ENCODE results near the gene MMP23B. TPM values are rescaled to one million over a fixed set of nuclear protein-coding genes. Genes with fewer than 3 reads are reported as not detected.
A peak's percentile ranks its signal among the peaks of the same experiment; 100 is the strongest.

Gene MMP23B
- total RNA-seq, 2 donors from 2014 or later, result 14.7 to 19.9 TPM

DNA sequence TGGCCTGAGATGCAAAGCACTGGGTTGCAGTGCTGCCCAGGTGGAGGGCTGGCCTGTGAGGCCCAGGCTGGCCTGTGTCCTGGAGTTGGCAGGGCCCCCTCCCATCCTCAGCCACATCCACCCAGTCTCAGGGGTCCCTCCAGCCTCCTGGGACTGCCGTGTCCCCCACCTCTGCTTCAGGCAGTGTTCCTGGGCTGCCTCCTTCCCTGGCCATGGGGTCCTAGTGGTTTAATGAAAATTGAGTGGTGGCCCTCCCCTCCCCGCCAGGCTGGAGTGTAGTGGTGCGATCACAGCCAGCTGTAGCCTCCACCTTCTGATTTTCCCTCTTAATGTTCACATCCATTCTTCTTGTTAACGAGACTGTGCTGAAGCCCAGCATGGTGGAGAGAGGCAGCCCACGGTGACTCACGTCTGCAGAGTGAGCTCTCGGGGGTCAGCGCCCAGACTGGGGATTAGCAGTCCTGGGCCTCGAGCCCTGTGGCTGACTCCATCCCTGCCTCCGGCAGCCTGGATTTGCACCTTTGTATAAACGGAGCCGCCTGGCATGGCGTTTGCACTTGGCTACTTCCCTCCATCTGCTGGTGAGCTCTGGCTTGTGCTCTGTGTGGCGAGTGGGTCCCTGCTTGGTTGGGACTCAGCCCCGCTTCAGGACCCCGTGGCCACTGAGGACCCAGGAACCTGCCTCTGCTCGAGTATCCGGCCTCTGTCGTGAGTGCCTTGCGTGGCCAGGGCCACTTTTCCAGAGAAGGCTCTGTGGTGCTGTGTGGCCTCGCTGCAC is 9.8 kb upstream of the MMP23B start:
- no peak overlapping the region for H3K4me3 Mint-ChIP-seq
- no peaks in the 10 kb centered on the region for H3K27me3 Mint-ChIP-seq (ENCODE audit: insufficient read depth)
- Histone ChIP-seq H3K4me1 (ENCODE audit: control insufficient read depth, insufficient read depth, low read length) (no peaks in the 10 kb centered on the region), H3K27me3 (ENCODE audit: control insufficient read depth, insufficient read depth, low read length, poor library complexity, severe bottlenecking) (no peaks in the 10 kb centered on the region), H3K4me3 (ENCODE audit: low read length) (no peak overlapping the region), H3K9ac (ENCODE audit: extremely low read depth, low read length, poor library complexity, severe bottlenecking) (no peak overlapping the region), H3K9me3 (ENCODE audit: control insufficient read depth, low read length) (no peaks in the 10 kb centered on the region), H3K27ac (ENCODE audit: low read depth, low read length) (no peak overlapping the region), H3K36me3 (ENCODE audit: control insufficient read depth, insufficient read depth, low read length) (peaks cover 15% of the 10 kb centered on the region)
- no peaks in the 10 kb centered on the region for H3K9me3 Mint-ChIP-seq
- WGBS, 2 experiments (ENCODE audit: insufficient coverage in 1 of 2, insufficient read length in 1 of 2), result 88 to 92% methylated on average over 19 to 21 of the region's 21 CpGs
- no peak for DNase-seq
- TF ChIP-seq CTCF (conservative IDR thresholded peaks at IDR 0.05), result no peak
- no peaks in the 10 kb centered on the region for H3K4me1 Mint-ChIP-seq
- peaks cover 10% of the 10 kb centered on the region for H3K36me3 Mint-ChIP-seq (ENCODE audit: low read depth)
- peak overlapping the region; percentile 21 for H3K27ac Mint-ChIP-seq

- H3K27ac Mint-ChIP-seq, result no peak overlapping the region
- H3K9ac ChIP-seq (ENCODE audit: extremely low read depth, low read length, poor library complexity, severe bottlenecking), result no peak overlapping the region
These were observed 9.2 kb upstream of the MMP23B start for GRCh38 chr1:1622788-1623094.

GRCh38 chr1:1623181-1623630 is 8.8 kb upstream of the MMP23B start:
- H3K27ac Mint-ChIP-seq, result no peak overlapping the region
- no peaks in the 10 kb centered on the region for H3K9me3 ChIP-seq (ENCODE audit: control insufficient read depth, low read length)
- peaks cover 6% of the 10 kb centered on the region for H3K36me3 ChIP-seq (ENCODE audit: control insufficient read depth, insufficient read depth, low read length)
- H3K27ac ChIP-seq (ENCODE audit: low read depth, low read length), result no peak overlapping the region
- no peak for TF ChIP-seq CTCF (conservative IDR thresholded peaks at IDR 0.05)
- H3K4me1 Mint-ChIP-seq, result no peaks in the 10 kb centered on the region
- no peak for DNase-seq
- H3K36me3 Mint-ChIP-seq (ENCODE audit: low read depth), result peaks cover 3% of the 10 kb centered on the region
- no peak overlapping the region for H3K9ac ChIP-seq (ENCODE audit: extremely low read depth, low read length, poor library complexity, severe bottlenecking)
- no peak overlapping the region for H3K4me3 Mint-ChIP-seq
- no peaks in the 10 kb centered on the region for H3K27me3 ChIP-seq (ENCODE audit: control insufficient read depth, insufficient read depth, low read length, poor library complexity, severe bottlenecking)
- H3K4me3 ChIP-seq (ENCODE audit: low read length), result no peak overlapping the region
- H3K27me3 Mint-ChIP-seq (ENCODE audit: insufficient read depth), result no peaks in the 10 kb centered on the region
- WGBS, 2 experiments (ENCODE audit: insufficient coverage in 1 of 2, insufficient read length in 1 of 2), result 96 to 97% methylated on average over 28 to 33 of the region's 33 CpGs
- no peaks in the 10 kb centered on the region for H3K4me1 ChIP-seq (ENCODE audit: control insufficient read depth, insufficient read depth, low read length)
- H3K9me3 Mint-ChIP-seq, result no peaks in the 10 kb centered on the region

More at GRCh38 chr1:1622788-1623094, 9.2 kb upstream of the MMP23B start:
- Mint-ChIP-seq H3K27me3 (ENCODE audit: insufficient read depth) (no peaks in the 10 kb centered on the region), H3K9me3 (no peaks in the 10 kb centered on the region), H3K36me3 (ENCODE audit: low read depth) (peaks cover 6% of the 10 kb centered on the region), H3K4me1 (no peaks in the 10 kb centered on the region), H3K4me3 (no peak overlapping the region)
- Histone ChIP-seq H3K9me3 (ENCODE audit: control insufficient read depth, low read length) (no peaks in the 10 kb centered on the region), H3K27ac (ENCODE audit: low read depth, low read length) (no peak overlapping the region), H3K36me3 (ENCODE audit: control insufficient read depth, insufficient read depth, low read length) (peaks cover 9% of the 10 kb centered on the region), H3K4me3 (ENCODE audit: low read length) (no peak overlapping the region), H3K4me1 (ENCODE audit: control insufficient read depth, insufficient read depth, low read length) (no peaks in the 10 kb centered on the region), H3K27me3 (ENCODE audit: control insufficient read depth, insufficient read depth, low read length, poor library complexity, severe bottlenecking) (no peaks in the 10 kb centered on the region)
- no peak for TF ChIP-seq CTCF (conservative IDR thresholded peaks at IDR 0.05)
- 93% methylated on average over 17 of the region's 17 CpGs for WGBS, 2 experiments (ENCODE audit: insufficient coverage in 1 of 2, insufficient read length in 1 of 2)
- no peak for DNase-seq

Measured in endodermal cell (in vitro differentiated cells).